Measurements from ENCODE around the gene GMPS.

GMPS gene

DNA sequence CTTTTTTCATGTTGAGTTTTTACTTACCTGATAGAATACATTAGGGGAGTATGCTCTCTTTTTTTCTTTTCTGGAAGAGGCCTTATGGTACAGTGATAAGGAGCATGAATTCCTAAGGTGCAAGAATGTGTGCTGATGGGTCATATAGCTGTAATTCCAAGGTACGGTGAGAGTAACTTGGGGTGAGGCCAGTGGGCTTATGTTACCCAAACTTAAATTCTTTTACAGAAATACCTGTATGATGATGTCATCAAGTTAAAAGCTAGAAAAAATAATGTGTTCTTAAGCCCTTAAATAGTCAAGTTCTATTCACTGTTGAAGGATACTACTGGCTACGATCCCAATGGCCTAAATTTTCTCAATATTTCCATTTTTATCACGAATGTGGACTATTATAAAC is 111.2 kb downstream of the GMPS start:
- H3K4me3 ChIP-seq (ENCODE audit: low read length): no peak overlapping the region
- TF ChIP-seq ZNF274 (IDR thresholded peaks at IDR 0.05; ENCODE audit: low read depth, low read length): no peak

DNA sequence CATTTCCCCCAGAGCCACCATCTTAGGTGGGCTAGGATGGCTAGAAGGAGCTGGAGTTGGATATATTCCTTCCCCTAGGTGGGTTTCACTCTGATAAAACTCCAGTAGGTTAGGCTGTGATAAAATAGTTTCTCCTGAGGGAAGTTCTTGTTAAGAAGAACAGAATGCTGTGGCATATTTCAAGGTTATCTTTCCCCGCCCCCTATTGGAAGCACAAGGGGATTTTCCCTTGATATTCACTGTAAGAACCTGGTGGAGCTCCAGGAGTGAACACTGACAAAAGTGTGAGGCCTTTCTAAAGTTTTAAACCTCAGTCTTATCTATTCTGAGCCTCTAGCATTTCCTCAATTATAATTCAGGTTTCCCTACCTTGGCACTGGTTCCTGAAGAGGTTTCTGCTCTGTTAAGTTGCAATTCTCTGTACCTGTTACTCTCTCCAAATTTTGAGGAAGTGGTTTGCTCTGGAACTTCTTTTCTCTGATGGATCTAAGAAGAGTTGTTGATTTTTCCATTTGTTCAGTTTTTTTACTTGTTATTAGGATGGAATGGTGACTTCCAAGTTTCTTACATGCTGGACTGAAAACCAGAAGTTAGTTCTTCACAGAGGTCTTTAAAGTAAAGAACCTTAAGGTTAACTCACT is 113.5 kb downstream of the GMPS start:
- no peak for TF ChIP-seq ZNF274 (IDR thresholded peaks at IDR 0.05; ENCODE audit: low read depth, low read length)
- no peak overlapping the region for H3K4me3 ChIP-seq (ENCODE audit: low read length)

DNA sequence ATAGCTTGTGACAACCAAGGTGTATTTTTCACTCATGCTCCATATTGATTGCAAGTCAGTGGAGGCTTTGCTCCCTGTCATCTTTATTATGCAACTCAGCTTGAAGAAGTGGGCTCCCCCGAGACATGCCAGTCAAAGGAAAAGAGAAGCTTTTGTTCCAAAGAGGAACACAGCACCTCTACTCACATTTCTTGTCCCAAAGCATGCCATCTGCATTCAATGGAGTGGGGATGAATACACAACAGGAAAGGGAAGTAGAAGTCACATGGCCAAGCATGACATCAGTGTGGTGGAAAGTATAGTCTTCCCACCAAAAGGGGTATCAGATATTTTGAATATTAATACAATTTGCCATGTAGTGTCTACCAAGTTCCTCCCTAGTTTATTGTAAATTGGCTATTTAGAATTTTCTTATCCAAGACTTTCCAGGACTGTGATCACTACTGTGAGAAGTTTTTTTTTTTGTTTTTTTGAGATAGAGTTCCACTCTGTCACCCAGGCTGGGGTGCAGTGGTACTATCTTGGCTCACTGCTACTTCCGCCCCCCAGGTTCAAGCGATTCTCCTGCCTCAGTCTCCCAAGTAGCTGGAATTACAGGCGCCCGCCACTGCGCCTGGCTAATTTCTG is 114.5 kb downstream of the GMPS start:
- no peak overlapping the region for H3K4me3 ChIP-seq (ENCODE audit: low read length)
- no peak for TF ChIP-seq ZNF274 (IDR thresholded peaks at IDR 0.05; ENCODE audit: low read depth, low read length)

DNA sequence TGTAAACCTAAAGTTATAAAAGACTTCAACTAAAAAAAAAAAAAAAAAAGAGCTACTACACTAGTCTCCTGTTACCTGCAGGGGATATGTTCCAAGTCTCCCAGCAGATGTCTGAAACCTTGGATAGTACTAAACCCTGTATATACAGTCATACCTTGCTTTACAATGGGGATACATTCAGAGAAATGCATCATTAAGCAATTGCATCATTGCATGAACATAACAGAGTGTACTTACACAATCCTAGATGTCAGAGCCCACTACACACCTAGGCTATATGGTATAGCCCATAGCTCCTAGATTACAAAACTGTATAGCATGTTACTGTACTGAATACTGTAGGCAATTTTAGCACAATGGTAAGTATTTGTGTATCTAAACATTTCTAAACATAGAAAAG is 119.1 kb downstream of the GMPS start:
- no peak overlapping the region for H3K4me3 ChIP-seq (ENCODE audit: low read length)
- TF ChIP-seq ZNF274 (IDR thresholded peaks at IDR 0.05; ENCODE audit: low read depth, low read length): no peak

DNA sequence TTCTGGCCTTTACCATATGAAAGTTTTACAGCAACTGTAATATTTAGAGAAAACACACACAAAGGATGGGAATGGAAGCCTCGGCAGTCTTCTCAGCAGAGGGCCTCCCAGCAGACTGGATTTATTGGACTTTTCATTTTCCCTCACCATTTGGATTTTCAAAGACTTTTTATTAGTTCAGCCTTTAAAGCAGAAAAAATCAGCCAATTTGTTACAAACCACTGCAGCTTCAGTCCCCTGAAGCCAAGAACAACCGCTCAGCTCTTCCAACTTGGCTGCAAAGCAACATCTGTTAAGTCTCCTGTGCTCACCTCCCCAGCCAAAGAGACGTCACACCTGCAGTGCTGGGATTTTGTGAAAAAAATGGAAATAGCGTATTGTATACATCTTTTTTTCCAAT is 120.8 kb downstream of the GMPS start:
- no peak for TF ChIP-seq ZNF274 (IDR thresholded peaks at IDR 0.05; ENCODE audit: low read depth, low read length)
- H3K4me3 ChIP-seq (ENCODE audit: low read length): no peak overlapping the region

DNA sequence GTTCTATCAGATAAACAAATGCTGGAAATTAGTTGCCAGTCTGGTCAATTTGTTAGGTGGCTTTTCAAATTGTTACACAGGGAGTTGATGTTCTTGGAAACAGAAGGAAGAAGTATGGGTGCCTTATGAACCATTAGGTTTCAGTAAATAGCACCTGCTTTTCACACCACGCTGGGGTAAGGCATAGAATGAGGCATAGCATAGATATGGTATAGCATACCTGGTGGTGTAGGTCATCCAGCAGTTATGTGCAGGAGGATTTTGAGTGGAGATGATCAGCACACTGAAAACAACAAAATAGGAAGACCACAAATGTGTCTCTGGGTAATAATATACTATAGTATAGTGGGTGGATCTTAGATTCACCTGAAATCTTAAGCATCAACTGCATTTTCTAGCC is 121.4 kb downstream of the GMPS start:
- no peak overlapping the region for H3K4me3 ChIP-seq (ENCODE audit: low read length)
- no peak for TF ChIP-seq ZNF274 (IDR thresholded peaks at IDR 0.05; ENCODE audit: low read depth, low read length)
